ENCODE data around the gene STAC2. TPM values are rescaled to one million over a fixed set of nuclear protein-coding genes. Genes with fewer than 3 reads are reported as not detected.

Gene STAC2
- polyA plus RNA-seq, 3 donors, result not detected

GRCh38 chr17:39208893-39209292 lies 16.9 kb downstream of the STAC2 start:
- peak; percentile 14 to 24 (median 16) for DNase-seq
- Histone ChIP-seq H3K79me2 (ENCODE audit: insufficient read depth, low read length) (no peaks in the 10 kb centered on the region), H3K27ac (ENCODE audit: low read depth in 1 of 2, low read length in 2 of 2) (peak overlapping the region; percentile 3 to 51), H3K4me1 (ENCODE audit: control insufficient read depth in 1 of 2, insufficient read depth in 2 of 2, low read length in 2 of 2) (peaks cover 19 to 21% of the 10 kb centered on the region in 2 donors), H3K4me2 (replicated peaks; ENCODE audit: extremely low read depth, low read length, poor library complexity, severe bottlenecking) (peak overlapping the region; percentile 75), H3K4me3 (replicated peaks in 1 of 3; ENCODE audit: low read depth in 2 of 3, low read length in 3 of 3) (no peak overlapping the region), H3K9me3 (replicated peaks in 1 of 2; ENCODE audit: control insufficient read depth in 1 of 2, insufficient read depth in 1 of 2, low read length in 2 of 2) (no peaks in the 10 kb centered on the region), H3K36me3 (replicated peaks in 1 of 2; ENCODE audit: control insufficient read depth in 1 of 2, insufficient read depth in 2 of 2, low read length in 2 of 2) (peaks cover 14% of the 10 kb centered on the region in 2 donors), H3K27me3 (ENCODE audit: control insufficient read depth in 2 of 2, insufficient read depth in 2 of 2, low read length in 2 of 2) (peaks cover 0 to 11% of the 10 kb centered on the region in 2 donors), H3K9ac (ENCODE audit: insufficient read depth, low read length, poor library complexity, severe bottlenecking) (peak overlapping the region; percentile 57), H4K20me1 (ENCODE audit: insufficient read depth, low read length) (peaks cover 6% of the 10 kb centered on the region), H2AFZ (ENCODE audit: insufficient read depth, low read depth, low read length, poor library complexity, severe bottlenecking) (peak overlapping the region; percentile 83)
- peaks cover 21% of the 10 kb centered on the region for H3K4me1 Mint-ChIP-seq
- H3K27ac Mint-ChIP-seq, result peak overlapping the region in 6 of 7 donors; percentile 70 to 86 (median 77)
- intact Hi-C loops (cut with micrococcal nuclease), result loop anchor here in 1 of 2 donors (5.0 kb wide), 1 partner anchor 33 kb away; no protein-coding TSS in a partner anchor
- H3K36me3 Mint-ChIP-seq, result peaks cover 14% of the 10 kb centered on the region in 2 donors
- peaks cover 9 to 29% (median 12%) of the 10 kb centered on the region in 3 donors for H3K27me3 Mint-ChIP-seq (ENCODE audit: low read depth in 3 of 3)
- H3K4me3 Mint-ChIP-seq, result peak overlapping the region; percentile 54 to 81
- H3K9me3 Mint-ChIP-seq, result peaks cover 0 to 8% (median 0%) of the 10 kb centered on the region in 7 donors
- WGBS (ENCODE audit: insufficient coverage), result 61% methylated on average over 6 of the region's 8 CpGs
- TF ChIP-seq CTCF (IDR thresholded peaks at IDR 0.05), result no peak

DNA sequence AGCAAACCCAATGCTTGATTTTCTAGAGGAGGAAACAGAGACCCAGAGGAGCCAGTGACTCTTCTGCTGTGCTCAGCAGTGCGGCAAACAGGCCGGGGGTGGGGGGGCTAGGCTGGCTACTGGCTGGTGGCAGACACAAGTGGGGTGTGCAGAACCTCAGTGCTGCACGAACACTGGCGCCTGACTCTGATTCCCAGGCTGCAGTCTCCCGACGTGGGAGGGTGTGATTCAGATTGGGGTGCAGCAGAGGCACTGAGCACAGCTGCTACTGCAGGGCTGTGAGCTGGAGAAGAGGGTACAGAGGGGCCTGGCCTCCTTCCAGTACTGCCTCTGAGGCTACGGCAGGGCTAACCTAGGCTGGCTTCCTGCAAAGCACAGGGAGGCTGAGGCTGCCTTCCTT lies 17.6 kb downstream of the STAC2 start:
- no peak for TF ChIP-seq CTCF (IDR thresholded peaks at IDR 0.05)
- H3K4me3 Mint-ChIP-seq, result no peak overlapping the region
- intact Hi-C loops (cut with micrococcal nuclease), result loop anchor here in 1 of 2 donors (5.0 kb wide), 1 partner anchor 34 kb away; no protein-coding TSS in a partner anchor
- Histone ChIP-seq H3K27me3 (ENCODE audit: control insufficient read depth in 2 of 2, insufficient read depth in 2 of 2, low read length in 2 of 2) (peaks cover 0 to 11% of the 10 kb centered on the region in 2 donors), H3K79me2 (ENCODE audit: insufficient read depth, low read length) (no peaks in the 10 kb centered on the region), H3K9ac (ENCODE audit: insufficient read depth, low read length, poor library complexity, severe bottlenecking) (no peak overlapping the region), H2AFZ (ENCODE audit: insufficient read depth, low read depth, low read length, poor library complexity, severe bottlenecking) (no peak overlapping the region), H3K36me3 (replicated peaks in 1 of 2; ENCODE audit: control insufficient read depth in 1 of 2, insufficient read depth in 2 of 2, low read length in 2 of 2) (peaks cover 21 to 22% of the 10 kb centered on the region in 2 donors), H3K4me2 (replicated peaks; ENCODE audit: extremely low read depth, low read length, poor library complexity, severe bottlenecking) (no peak overlapping the region), H3K4me3 (replicated peaks in 1 of 3; ENCODE audit: low read depth in 2 of 3, low read length in 3 of 3) (no peak overlapping the region), H3K9me3 (replicated peaks in 1 of 2; ENCODE audit: control insufficient read depth in 1 of 2, insufficient read depth in 1 of 2, low read length in 2 of 2) (no peaks in the 10 kb centered on the region), H3K27ac (ENCODE audit: low read depth in 1 of 2, low read length in 2 of 2) (no peak overlapping the region), H3K4me1 (ENCODE audit: control insufficient read depth in 1 of 2, insufficient read depth in 2 of 2, low read length in 2 of 2) (peaks cover 19 to 21% of the 10 kb centered on the region in 2 donors), H4K20me1 (ENCODE audit: insufficient read depth, low read length) (peaks cover 12% of the 10 kb centered on the region)
- H3K36me3 Mint-ChIP-seq, result peaks cover 20 to 22% of the 10 kb centered on the region in 2 donors
- H3K27me3 Mint-ChIP-seq (ENCODE audit: low read depth in 3 of 3), result peaks cover 9 to 26% (median 12%) of the 10 kb centered on the region in 3 donors
- 78% methylated on average over 7 of the region's 7 CpGs for WGBS (ENCODE audit: insufficient coverage)
- no peak for DNase-seq
- H3K9me3 Mint-ChIP-seq, result peaks cover 0 to 6% (median 0%) of the 10 kb centered on the region in 7 donors
- no peak overlapping the region for H3K27ac Mint-ChIP-seq
- H3K4me1 Mint-ChIP-seq, result peaks cover 21% of the 10 kb centered on the region

Measured in CD14-positive monocyte (primary cell).